Stimulated activated CD8-positive, alpha-beta memory T cell treated with anti-CD3 and anti-CD28 coated beads, Interleukin-7, amount 100 ng/mL, for 48 hours (primary cell): Measurements from ENCODE around the gene ZNF280D.

ENCODE experiments used
- DNase-seq, 2 donors: peaks; one replicate each; pipeline ENCODE4 v3.0.0-alpha.2; 2020; ENCODE audit warnings: low read depth in 1 of 2; ENCODE audit errors: extremely low read depth in 1 of 2

ZNF280D gene

GRCh38 chr15:56749982-56750381 lies 16.7 kb upstream of the ZNF280D start:
- DNase-seq = no peak

GRCh38 chr15:56744701-56745683 lies 11.7 kb upstream of the ZNF280D start:
- no peak for DNase-seq

- no peak for DNase-seq
Observed at GRCh38 chr15:56741541-56741940, 8.2 kb upstream of the ZNF280D start.

GRCh38 chr15:56739964-56740640 lies 6.8 kb upstream of the ZNF280D start:
- no peak for DNase-seq

- DNase-seq = no peak
Observed at GRCh38 chr15:56739474-56739873, 6.2 kb upstream of the ZNF280D start.

GRCh38 chr15:56737791-56738190 lies 4.5 kb upstream of the ZNF280D start:
- DNase-seq = no peak

GRCh38 chr15:56736881-56737707 lies 3.8 kb upstream of the ZNF280D start:
- no peak for DNase-seq

- no peak for DNase-seq
Observed at GRCh38 chr15:56736308-56736707, 3.0 kb upstream of the ZNF280D start.

- DNase-seq = no peak
Observed at GRCh38 chr15:56735589-56735988, 2.3 kb upstream of the ZNF280D start.

- DNase-seq = no peak
Observed at GRCh38 chr15:56734013-56734635, 815 bp upstream of the ZNF280D start.

GRCh38 chr15:56732886-56733135 lies 498 bp downstream of the ZNF280D start:
- no peak for DNase-seq

GRCh38 chr15:56732135-56732885 lies 999 bp downstream of the ZNF280D start:
- DNase-seq = no peak

- no peak for DNase-seq
Observed at GRCh38 chr15:56731548-56731947, 1.8 kb downstream of the ZNF280D start.

- DNase-seq = no peak
Observed at GRCh38 chr15:56729561-56729960, 3.7 kb downstream of the ZNF280D start.

- no peak for DNase-seq
Observed at GRCh38 chr15:56725386-56725785, 7.9 kb downstream of the ZNF280D start.

GRCh38 chr15:56724232-56724631 lies 9.1 kb downstream of the ZNF280D start:
- no peak for DNase-seq

GRCh38 chr15:56723787-56724186 lies 9.5 kb downstream of the ZNF280D start:
- no peak for DNase-seq

- DNase-seq = no peak
Observed at GRCh38 chr15:56719774-56720555, 13.3 kb downstream of the ZNF280D start.

GRCh38 chr15:56719021-56719612 lies 14.2 kb downstream of the ZNF280D start:
- DNase-seq = no peak
